ENCODE results near the gene NDE1. TPM values are rescaled to one million over a fixed set of nuclear protein-coding genes. Genes with fewer than 3 reads are reported as not detected.

NDE1 gene
- total and polyA plus RNA-seq, 4 donors = 2.5 to 17.3 (median 4.4) TPM

- H3K4me3 ChIP-seq (ENCODE audit: low read depth in 1 of 3, low read length in 3 of 3) = no peak overlapping the region
- H3K36me3 ChIP-seq (ENCODE audit: control insufficient read depth in 4 of 4, insufficient read depth in 3 of 4, low read depth in 1 of 4, low read length in 3 of 4) = peaks cover 0 to 5% (median 3%) of the 10 kb centered on the region in 4 donors
- peak overlapping the region in 1 of 2 donors; percentile 79 for H3K9ac ChIP-seq (ENCODE audit: low read depth in 1 of 2, low read length in 2 of 2)
- no peaks in the 10 kb centered on the region for H3K9me3 ChIP-seq (ENCODE audit: control insufficient read depth in 4 of 4, low read length in 3 of 4)
- TF ChIP-seq EGR1 (IDR thresholded peaks at IDR 0.05; ENCODE audit: low read depth in 2 of 2) (no peak), FOXA2 (IDR thresholded peaks at IDR 0.05) (peak; percentile 88), RAD21 (IDR thresholded peaks at IDR 0.05) (peak; percentile 53 to 54), FOXA1 (IDR thresholded peaks at IDR 0.05) (peak; percentile 91), YY1 (IDR thresholded peaks at IDR 0.05) (peak; percentile 82), NR2F2 (IDR thresholded peaks at IDR 0.05) (peak; percentile 54), RXRA (IDR thresholded peaks at IDR 0.05) (peak; percentile 76 to 95), CTCF (IDR thresholded peaks at IDR 0.05; ENCODE audit: low read depth, low read length, missing input control) (no peak), JUND (IDR thresholded peaks at IDR 0.05) (peak; percentile 90 to 97), HNF4A (conservative IDR thresholded peaks at IDR 0.05) (peak; percentile 79 to 91), GABPA (IDR thresholded peaks at IDR 0.05 in 1 of 2, conservative IDR thresholded peaks at IDR 0.05 in 1 of 2) (peak; percentile 17 to 75), ATF3 (IDR thresholded peaks at IDR 0.05) (peak; percentile 95), HNF4G (IDR thresholded peaks at IDR 0.05) (no peak), SP1 (IDR thresholded peaks at IDR 0.05) (peak; percentile 85), TAF1 (conservative IDR thresholded peaks at IDR 0.05) (no peak), MAX (IDR thresholded peaks at IDR 0.05) (peak; percentile 81)
- TF ChIP-seq, protein P1, sequence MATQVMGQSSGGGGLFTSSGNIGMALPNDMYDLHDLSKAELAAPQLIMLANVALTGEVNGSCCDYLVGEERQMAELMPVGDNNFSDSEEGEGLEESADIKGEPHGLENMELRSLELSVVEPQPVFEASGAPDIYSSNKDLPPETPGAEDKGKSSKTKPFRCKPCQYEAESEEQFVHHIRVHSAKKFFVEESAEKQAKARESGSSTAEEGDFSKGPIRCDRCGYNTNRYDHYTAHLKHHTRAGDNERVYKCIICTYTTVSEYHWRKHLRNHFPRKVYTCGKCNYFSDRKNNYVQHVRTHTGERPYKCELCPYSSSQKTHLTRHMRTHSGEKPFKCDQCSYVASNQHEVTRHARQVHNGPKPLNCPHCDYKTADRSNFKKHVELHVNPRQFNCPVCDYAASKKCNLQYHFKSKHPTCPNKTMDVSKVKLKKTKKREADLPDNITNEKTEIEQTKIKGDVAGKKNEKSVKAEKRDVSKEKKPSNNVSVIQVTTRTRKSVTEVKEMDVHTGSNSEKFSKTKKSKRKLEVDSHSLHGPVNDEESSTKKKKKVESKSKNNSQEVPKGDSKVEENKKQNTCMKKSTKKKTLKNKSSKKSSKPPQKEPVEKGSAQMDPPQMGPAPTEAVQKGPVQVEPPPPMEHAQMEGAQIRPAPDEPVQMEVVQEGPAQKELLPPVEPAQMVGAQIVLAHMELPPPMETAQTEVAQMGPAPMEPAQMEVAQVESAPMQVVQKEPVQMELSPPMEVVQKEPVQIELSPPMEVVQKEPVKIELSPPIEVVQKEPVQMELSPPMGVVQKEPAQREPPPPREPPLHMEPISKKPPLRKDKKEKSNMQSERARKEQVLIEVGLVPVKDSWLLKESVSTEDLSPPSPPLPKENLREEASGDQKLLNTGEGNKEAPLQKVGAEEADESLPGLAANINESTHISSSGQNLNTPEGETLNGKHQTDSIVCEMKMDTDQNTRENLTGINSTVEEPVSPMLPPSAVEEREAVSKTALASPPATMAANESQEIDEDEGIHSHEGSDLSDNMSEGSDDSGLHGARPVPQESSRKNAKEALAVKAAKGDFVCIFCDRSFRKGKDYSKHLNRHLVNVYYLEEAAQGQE (IDR thresholded peaks at IDR 0.05) = peak; percentile 88
- TF ChIP-seq, protein P2, sequence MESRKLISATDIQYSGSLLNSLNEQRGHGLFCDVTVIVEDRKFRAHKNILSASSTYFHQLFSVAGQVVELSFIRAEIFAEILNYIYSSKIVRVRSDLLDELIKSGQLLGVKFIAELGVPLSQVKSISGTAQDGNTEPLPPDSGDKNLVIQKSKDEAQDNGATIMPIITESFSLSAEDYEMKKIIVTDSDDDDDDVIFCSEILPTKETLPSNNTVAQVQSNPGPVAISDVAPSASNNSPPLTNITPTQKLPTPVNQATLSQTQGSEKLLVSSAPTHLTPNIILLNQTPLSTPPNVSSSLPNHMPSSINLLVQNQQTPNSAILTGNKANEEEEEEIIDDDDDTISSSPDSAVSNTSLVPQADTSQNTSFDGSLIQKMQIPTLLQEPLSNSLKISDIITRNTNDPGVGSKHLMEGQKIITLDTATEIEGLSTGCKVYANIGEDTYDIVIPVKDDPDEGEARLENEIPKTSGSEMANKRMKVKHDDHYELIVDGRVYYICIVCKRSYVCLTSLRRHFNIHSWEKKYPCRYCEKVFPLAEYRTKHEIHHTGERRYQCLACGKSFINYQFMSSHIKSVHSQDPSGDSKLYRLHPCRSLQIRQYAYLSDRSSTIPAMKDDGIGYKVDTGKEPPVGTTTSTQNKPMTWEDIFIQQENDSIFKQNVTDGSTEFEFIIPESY (IDR thresholded peaks at IDR 0.05) = peak; percentile 80
- H3K27me3 ChIP-seq (ENCODE audit: control insufficient read depth in 4 of 4, insufficient read depth in 4 of 4, low read length in 3 of 4) = no peaks in the 10 kb centered on the region
- H3K27ac ChIP-seq (ENCODE audit: low read depth in 1 of 2, low read length in 2 of 2) = peak overlapping the region; percentile 87 to 97
- peaks cover 4 to 15% (median 13%) of the 10 kb centered on the region in 4 donors for H3K4me1 ChIP-seq (ENCODE audit: control insufficient read depth in 4 of 4, insufficient read depth in 4 of 4, low read length in 3 of 4)
- peak; percentile 56 for DNase-seq (ENCODE audit: low spot score)
- 16% methylated on average over 20 of the region's 20 CpGs for whole genome bisulfite sequencing
Observed at GRCh38 chr16:15672514-15673167, 22.6 kb downstream of the NDE1 start.

All from liver (tissue), 9 donors.